ENCODE measurements around the gene SHLD3. TPM values are rescaled to one million over a fixed set of nuclear protein-coding genes. Genes with fewer than 3 reads are reported as not detected.

SHLD3 gene
- total RNA-seq, 1 experiment from 2014 or later: 2.9 TPM

DNA sequence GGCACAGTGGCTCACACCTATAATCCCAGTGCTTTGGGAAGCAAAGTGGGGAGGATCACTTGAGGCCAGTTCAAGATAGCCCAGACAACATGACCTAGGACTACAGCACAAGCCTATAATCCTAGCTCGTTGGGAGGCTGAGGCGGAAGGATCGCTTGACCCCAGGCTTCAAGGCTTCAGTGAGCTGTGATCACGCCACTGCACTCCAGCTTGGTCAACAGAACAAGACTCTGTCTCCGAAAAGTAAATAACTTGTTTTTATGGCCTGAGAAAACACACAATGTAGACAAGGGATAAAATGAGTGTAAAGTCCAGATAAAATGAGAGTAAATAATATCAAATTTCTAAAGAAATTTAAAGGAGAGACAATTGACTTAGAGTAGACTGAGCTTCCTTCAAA, 26.3 kb downstream of the SHLD3 start:
- Histone ChIP-seq H3K56ac (ENCODE audit: insufficient read length, low read depth, low read length) (no peak overlapping the region), H3T11ph (ENCODE audit: low read length) (no peak overlapping the region), H2AFZ (ENCODE audit: low read length) (no peak overlapping the region), H3K4ac (ENCODE audit: low read depth, low read length) (no peak overlapping the region), H2BK5ac (ENCODE audit: insufficient read length, low read length) (no peak overlapping the region), H3K79me2 (ENCODE audit: insufficient read depth, low read length) (no peaks in the 10 kb centered on the region), H2BK12ac (ENCODE audit: insufficient read length, low read depth, low read length) (no peak overlapping the region), H3K23ac (ENCODE audit: insufficient read length, low read depth, low read length) (no peak overlapping the region), H2BK20ac (ENCODE audit: low read depth, low read length, poor library complexity, severe bottlenecking) (no peak overlapping the region), H2BK120ac (ENCODE audit: low read depth, low read length, poor library complexity, severe bottlenecking) (no peak overlapping the region), H4K5ac (ENCODE audit: insufficient read length, low read depth, low read length) (no peak overlapping the region), H2BK15ac (ENCODE audit: low read depth, low read length) (no peak overlapping the region), H3K4me2 (ENCODE audit: insufficient read depth, insufficient read length, low read length) (no peak overlapping the region), H3K79me1 (ENCODE audit: insufficient read depth, low read depth, low read length, poor library complexity, severe bottlenecking) (no peaks in the 10 kb centered on the region), H3K27me3 (ENCODE audit: insufficient read depth, low read length) (no peaks in the 10 kb centered on the region), H3K9me3 (ENCODE audit: control insufficient read depth, low read depth, low read length) (no peaks in the 10 kb centered on the region), H3K27ac (ENCODE audit: insufficient read length, low read depth, low read length) (no peak overlapping the region), H3K23me2 (ENCODE audit: insufficient read length, low read depth, low read length, poor library complexity, severe bottlenecking) (no peaks in the 10 kb centered on the region), H3K4me1 (ENCODE audit: insufficient read depth, low read length) (no peaks in the 10 kb centered on the region), H3K9ac (ENCODE audit: extremely low read depth, insufficient read length, low read length) (no peak overlapping the region), H4K91ac (ENCODE audit: insufficient read length, low read depth, low read length) (no peak overlapping the region), H4K8ac (replicated peaks; ENCODE audit: insufficient read length, low read depth, low read length) (no peak overlapping the region), H2AK5ac (ENCODE audit: insufficient read length, low read length) (no peak overlapping the region), H3K18ac (ENCODE audit: insufficient read length, low read depth, low read length) (no peak overlapping the region), H4K20me1 (ENCODE audit: control insufficient read depth, insufficient read depth, insufficient read length) (no peaks in the 10 kb centered on the region), H3K14ac (ENCODE audit: insufficient read depth, low read length) (no peak overlapping the region)
- DNase-seq: no peak
- Mint-ChIP-seq H3K27ac (0 out of 7 replicates have a peak overlapping the region, but pooled peaks of 1 of the 3 experiments have one; percentile 46), H3K4me1 (peaks cover 12 to 19% of the 10 kb centered on the region in 2 experiments), H3K4me3 (no peak overlapping the region), H3K36me3 (ENCODE audit: insufficient read depth in 1 of 3, low read depth in 3 of 3) (peaks cover 0 to 3% (median 0%) of the 10 kb centered on the region in 3 experiments; a peak in 2 of 7 replicates), H3K27me3 (ENCODE audit: low read depth) (no peaks in the 10 kb centered on the region), H3K9me3 (no peaks in the 10 kb centered on the region)
- no CpG with 5 or more reads among the region's 5 CpGs for WGBS (ENCODE audit: extremely low coverage, insufficient read length, low lambda C conversion rate)
- TF ChIP-seq, protein P1, sequence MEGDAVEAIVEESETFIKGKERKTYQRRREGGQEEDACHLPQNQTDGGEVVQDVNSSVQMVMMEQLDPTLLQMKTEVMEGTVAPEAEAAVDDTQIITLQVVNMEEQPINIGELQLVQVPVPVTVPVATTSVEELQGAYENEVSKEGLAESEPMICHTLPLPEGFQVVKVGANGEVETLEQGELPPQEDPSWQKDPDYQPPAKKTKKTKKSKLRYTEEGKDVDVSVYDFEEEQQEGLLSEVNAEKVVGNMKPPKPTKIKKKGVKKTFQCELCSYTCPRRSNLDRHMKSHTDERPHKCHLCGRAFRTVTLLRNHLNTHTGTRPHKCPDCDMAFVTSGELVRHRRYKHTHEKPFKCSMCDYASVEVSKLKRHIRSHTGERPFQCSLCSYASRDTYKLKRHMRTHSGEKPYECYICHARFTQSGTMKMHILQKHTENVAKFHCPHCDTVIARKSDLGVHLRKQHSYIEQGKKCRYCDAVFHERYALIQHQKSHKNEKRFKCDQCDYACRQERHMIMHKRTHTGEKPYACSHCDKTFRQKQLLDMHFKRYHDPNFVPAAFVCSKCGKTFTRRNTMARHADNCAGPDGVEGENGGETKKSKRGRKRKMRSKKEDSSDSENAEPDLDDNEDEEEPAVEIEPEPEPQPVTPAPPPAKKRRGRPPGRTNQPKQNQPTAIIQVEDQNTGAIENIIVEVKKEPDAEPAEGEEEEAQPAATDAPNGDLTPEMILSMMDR (conservative IDR thresholded peaks at IDR 0.05): no peak
